HepG2 (cell line): ENCODE results near the gene PTCH1. TPM values are rescaled to one million over a fixed set of nuclear protein-coding genes. Genes with fewer than 3 reads are reported as not detected.

Experiments
- AHDC1 ChIP-seq: sonication (generic); formaldehyde crosslinking; IDR thresholded peaks from 2 replicates; pipeline ENCODE4 v1.5.1; 2020; ENCODE audit warnings: mild to moderate bottlenecking, missing genetic modification reagents, borderline replicate concordance
- GFI1 ChIP-seq: sonication (generic); formaldehyde crosslinking; IDR thresholded peaks from 2 replicates; pipeline ENCODE4 v1.5.0; 2020; ENCODE audit warnings: missing genetic modification reagents, mild to moderate bottlenecking, borderline replicate concordance
- HIVEP1 ChIP-seq: sonication (generic); formaldehyde crosslinking; IDR thresholded peaks from 2 replicates; pipeline ENCODE4 v1.4.0; 2020; ENCODE audit warnings: mild to moderate bottlenecking, missing genetic modification reagents
- KDM5A ChIP-seq: fragments of 200-600 bp; sonication (generic); IDR thresholded peaks from 2 replicates; pipeline ENCODE4 v1.7.0; 2018; ENCODE audit warnings: antibody characterized with exemption, mild to moderate bottlenecking, low read length, borderline replicate concordance
- KLF6 ChIP-seq: IDR thresholded peaks from 2 replicates; pipeline ENCODE4 v1.8.0; 2016; ENCODE audit warnings: missing biosample characterization, missing genetic modification reagents
- MAF1 ChIP-seq: sonication (generic); formaldehyde crosslinking; IDR thresholded peaks from 2 replicates; pipeline ENCODE4 v1.5.0; 2020; ENCODE audit warnings: missing genetic modification reagents, borderline replicate concordance
- POGK ChIP-seq: sonication (generic); formaldehyde crosslinking; conservative IDR thresholded peaks from 2 replicates; pipeline ENCODE4 v1.8.0; 2022; ENCODE audit warnings: mild to moderate bottlenecking, moderate library complexity, missing genetic modification reagents
- RCOR2 ChIP-seq: IDR thresholded peaks from 2 replicates; pipeline ENCODE4 v1.6.1; 2016; ENCODE audit warnings: missing biosample characterization, missing genetic modification reagents
- ZNF816 ChIP-seq: sonication (generic); formaldehyde crosslinking; IDR thresholded peaks from 2 replicates; pipeline ENCODE4 v1.8.0; 2022; ENCODE audit warnings: missing genetic modification reagents, mild to moderate bottlenecking, borderline replicate concordance
- polyA plus RNA-seq, 8 experiments: library from polyadenylated mRNA; depleted of rRNA in 3 of 8; stranded (reverse) in 7 of 8; unstranded in 1 of 8; fragments of >200 nt; fragmentation: Illumina TruSeq in 4 of 8; extraction: Trizol in 4 of 8; gene quantifications; 2 replicates each; pipeline versions ENCODE4 v1.2.1 to v1.2.3, GENCODE V29; 2011 to 2016; ENCODE audit warnings: low read depth in 4 of 8, missing spikeins in 1 of 8, mixed read lengths in 1 of 8; ENCODE audit not compliant: insufficient read depth in 1 of 8
- total RNA-seq, 5 experiments: library from RNA; depleted of rRNA; stranded (reverse); fragments of >200 nt; fragmentation: Illumina TruSeq; extraction: Trizol; gene quantifications; 2 replicates each; pipeline ENCODE4 v1.2.3, GENCODE V29; 2016; ENCODE audit warnings: low read depth in 1 of 5
- TF ChIP-seq, protein P1 (sequence below): sonication (generic); formaldehyde crosslinking; IDR thresholded peaks from 2 replicates; pipeline ENCODE4 v1.8.1; 2023; ENCODE audit warnings: mild to moderate bottlenecking, moderate library complexity, missing genetic modification reagents

Gene PTCH1
- total and polyA plus RNA-seq, 2 of the 13 experiments (the other 11 are each of a cell fraction or from before 2014, with no cell fraction given): 2.8 to 3.9 TPM

GRCh38 chr9:95425910-95426551 lies 90.7 kb downstream of the PTCH1 start (continued):
- TF ChIP-seq AHDC1 (CRISPR knock-in tag) (0 out of 2 replicates have a peak, but pooled peaks have one; percentile 9), KLF6 (CRISPR knock-in tag) (0 out of 2 replicates have a peak, but pooled peaks have one; percentile 45), GFI1 (CRISPR knock-in tag) (0 out of 2 replicates have a peak, but pooled peaks have one; percentile 28), POGK (CRISPR knock-in tag) (peak; percentile 7; the same call in 1 of the 2 replicates), ZNF816 (CRISPR knock-in tag) (0 out of 2 replicates have a peak, but pooled peaks have one; percentile 2), KDM5A (0 out of 2 replicates have a peak, but pooled peaks have one; percentile 12), RCOR2 (CRISPR knock-in tag) (no peak), MAF1 (0 out of 2 replicates have a peak, but pooled peaks have one; percentile 7), HIVEP1 (CRISPR knock-in tag) (no peak)
- TF ChIP-seq, protein P1, sequence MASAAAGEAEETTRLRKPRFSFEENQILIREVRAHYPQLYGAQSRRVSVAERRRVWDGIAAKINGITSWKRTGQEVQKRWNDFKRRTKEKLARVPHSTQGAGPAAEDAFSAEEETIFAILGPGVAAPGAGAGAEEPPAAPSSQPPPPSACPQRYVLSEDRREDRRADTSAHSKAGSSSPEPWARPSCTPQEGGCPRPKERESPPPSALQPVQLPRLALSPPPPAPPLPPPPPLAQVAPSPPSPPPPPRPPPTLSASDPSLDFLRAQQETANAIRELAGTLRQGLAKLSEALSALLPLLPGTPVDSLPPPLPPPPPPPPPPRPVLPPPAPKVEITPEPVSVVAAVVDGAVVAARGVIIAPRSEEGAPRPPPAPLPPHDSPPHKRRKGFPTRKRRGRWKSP (CRISPR knock-in tag): peak; percentile 3; the same call in 1 of the 2 replicates
- TF ChIP-seq, all 625 proteins: peak for 21
